Limb (tissue), 2 donors: ENCODE results near the gene GPR25.

Experiments used
- DNase-seq, 2 donors: peaks; one replicate each; pipeline ENCODE4 v3.0.0-alpha.2; 2016; ENCODE audit errors: extremely low spot score in 2 of 2

The GPR25 gene

DNA sequence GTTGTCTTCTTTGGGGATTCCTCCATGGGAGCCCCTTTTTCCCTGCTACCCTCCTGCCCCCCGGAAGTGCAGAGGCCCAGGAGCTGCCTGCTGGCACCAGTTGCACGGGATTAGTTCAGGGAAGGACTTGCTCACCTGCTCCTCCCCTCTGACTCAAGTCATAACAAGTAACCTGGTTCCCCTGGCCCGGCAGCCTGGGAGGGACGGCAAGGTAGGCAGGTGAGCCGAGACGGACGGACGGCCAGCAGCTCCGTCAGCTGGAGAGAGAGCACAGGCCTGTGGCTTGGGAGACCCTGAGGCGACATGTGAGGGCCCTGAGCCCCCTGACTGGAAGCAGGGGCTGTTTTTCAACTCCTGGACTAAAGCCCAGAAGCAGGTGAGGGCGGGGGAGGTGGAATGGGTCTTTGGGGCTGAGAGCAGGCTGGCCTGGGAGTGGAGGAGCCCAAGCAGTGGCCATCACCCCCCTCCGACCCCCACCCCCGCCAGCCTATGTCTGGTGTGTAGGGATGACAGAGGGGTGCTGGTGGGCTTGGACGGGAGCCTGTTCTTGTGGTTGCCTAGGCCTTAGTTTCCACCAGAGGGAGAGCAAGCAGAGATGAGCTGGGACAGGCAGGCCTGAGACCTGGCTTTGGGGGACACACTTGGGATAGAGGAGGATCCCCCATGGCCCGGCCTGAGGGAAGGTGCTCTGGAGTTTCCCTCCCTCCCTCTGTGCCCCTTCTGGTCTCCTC is 22.1 kb downstream of the GPR25 start, which contains the start of gene INAVA:
INAVA (plus strand) TSS at position 189 of the 731 bp plus-strand sequence. CDS start 3,501 bp downstream, outside the sequence.
- no peak for DNase-seq

DNA sequence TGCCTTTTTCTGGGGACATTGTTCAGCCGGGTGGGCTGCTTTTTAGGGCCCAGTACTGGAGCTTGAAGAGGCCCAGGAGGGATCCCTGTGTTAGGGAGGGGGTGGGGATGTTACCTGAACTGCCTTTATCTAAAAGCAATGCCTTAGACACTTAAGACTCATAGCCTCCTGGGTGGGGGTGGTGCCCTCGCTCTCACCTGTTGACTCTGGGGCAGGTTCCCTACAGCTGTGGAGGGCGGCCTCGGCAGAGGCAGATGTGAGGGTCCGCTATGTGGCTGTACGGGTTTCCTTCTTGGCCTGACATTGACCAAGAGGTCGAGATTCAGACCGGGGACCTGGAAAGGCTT is 22.6 kb downstream of the GPR25 start:
- DNase-seq, result no peak

- DNase-seq, result no peak
Observed at GRCh38 chr1:200895801-200896530, 23.2 kb downstream of the GPR25 start.

DNA sequence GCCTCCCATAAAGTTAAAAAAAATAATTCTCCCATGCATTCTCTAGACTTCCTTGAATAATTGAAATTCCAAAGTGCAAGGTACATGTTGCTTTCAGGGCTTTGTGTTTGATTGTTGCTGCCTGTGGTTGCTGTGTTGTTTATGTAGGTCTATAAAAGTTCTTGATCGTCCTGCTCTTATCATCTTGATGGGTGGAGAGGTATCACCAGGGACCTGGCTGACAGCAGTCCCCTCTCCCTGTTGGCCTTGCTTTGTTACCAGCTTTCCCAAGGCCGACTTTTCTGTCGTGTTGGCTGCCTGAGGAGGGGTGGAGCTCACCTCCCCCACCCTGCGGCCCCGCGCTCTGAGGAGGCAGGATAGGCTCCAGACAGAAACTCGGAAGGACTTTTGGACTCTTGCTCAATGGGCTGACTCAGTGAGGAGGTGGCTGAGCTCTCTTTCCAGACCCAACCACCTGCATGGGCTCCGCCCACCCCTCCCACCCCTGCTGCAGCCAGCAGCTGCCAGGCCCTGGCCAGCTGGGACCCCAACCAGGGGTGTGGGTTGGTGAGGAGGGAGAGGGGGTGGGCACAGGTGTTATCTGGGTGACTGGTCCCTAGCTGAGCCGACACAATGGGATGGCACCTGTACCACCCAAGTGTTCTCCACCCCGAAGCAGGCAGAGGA is 23.9 kb downstream of the GPR25 start:
- DNase-seq, result no peak

DNA sequence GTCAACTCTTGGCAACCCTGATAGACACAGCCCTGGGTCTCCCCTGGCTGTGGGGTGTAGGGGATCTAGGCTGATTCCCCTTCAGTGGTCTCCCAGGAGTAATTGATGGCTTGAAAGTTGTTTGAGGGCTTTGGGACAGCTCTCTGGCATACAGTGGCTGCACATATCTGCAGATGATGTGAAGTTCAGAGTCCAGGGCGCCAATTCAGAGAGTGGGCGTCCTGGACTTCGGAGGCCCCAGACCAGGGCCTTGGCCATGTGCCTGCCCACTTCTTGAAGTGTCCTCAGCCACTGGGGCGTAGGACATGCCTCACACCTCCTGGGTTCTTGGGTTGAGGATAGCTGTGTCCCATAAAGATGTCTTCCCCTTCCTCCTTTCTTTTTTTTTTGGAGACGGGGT is 24.5 kb downstream of the GPR25 start:
- no peak for DNase-seq

DNA sequence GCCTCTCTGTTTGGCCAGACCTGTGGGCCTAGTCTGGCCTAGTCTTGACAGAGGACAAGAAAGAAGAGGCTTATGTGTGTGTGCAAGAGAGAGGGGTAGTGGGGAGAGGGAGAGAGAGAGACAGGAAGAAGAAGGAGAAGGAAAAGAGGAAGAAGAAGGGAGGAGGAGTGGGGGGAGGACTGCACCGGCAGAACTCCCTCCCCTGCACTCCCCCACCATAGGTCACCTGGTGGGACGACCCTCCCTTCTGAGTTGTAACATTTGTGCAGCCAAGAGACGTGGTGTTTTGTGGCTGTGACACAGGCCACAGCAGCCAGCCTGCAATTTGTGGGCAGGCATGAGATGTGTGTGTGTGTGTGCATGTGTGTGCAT is 26.2 kb downstream of the GPR25 start:
- no peak for DNase-seq

DNA sequence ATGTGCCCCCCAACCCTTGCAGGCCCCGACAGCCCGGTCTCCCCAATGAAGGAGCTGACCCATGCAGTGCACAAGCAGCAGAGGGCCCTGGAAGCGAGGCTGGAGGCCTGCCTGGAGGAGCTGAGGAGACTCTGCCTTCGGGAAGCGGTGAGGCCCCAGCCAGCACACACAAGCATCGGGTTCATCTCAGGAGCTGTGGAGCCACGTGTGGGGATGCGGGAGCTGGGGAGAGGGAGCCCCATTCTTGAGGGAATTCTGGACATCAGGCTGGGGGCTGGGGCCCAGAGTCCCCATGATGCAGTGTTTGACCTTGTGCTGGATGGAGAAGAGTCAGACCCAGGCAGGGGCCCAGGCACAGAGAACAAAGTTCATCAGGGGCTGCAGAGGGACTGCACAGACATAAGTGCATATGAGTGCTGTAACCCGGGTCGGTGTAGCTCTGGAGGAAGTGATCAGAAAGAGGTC is 26.7 kb downstream of the GPR25 start:
- no peak for DNase-seq

GRCh38 chr1:200899954-200900867 is 27.4 kb downstream of the GPR25 start:
- no peak for DNase-seq

DNA sequence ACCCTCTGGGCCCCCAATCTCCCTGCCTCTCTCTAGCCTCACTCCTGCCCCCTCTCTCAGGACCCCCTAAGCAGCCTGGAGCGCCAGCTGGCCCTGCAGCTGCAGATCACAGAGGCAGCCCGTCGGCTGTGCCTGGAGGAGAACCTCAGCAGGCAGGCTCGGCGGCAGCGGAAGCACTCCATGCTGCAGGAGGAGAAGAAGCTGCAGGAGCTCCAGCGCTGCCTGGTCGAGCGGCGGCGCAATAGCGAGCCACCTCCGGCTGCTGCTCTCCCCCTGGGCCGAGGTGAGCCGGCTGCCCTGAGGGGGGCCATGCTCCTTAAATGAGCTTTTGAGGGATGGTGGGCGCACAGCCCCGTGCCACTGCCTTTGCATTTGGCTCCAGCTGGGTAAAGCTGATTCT is 28.1 kb downstream of the GPR25 start:
- DNase-seq, result no peak

- DNase-seq, result no peak
Observed at GRCh38 chr1:200901350-200901749, 28.6 kb downstream of the GPR25 start.

- no peak for DNase-seq
Observed at GRCh38 chr1:200901796-200902444, 29.1 kb downstream of the GPR25 start.

- DNase-seq, result no peak
Observed at GRCh38 chr1:200903793-200904192, 31.0 kb downstream of the GPR25 start.

DNA sequence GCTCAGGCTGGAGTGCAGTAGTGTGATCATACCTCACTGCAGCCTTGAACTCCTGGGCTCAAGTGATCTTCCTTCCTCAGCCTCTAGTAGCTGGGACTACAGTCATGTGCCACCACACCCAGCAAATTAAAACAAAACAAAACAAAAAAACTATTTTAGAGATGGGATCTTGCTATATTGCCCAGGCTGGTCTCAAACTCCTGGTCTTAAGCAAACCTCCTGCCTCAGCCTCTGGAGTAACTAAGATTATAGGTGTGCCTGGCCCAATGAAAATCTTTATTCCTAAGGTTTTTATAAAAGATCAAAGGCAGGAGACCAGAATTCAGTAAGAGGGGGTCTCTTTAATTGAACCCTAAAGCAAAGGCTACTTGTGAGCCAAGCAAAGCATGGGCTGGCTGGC is 32.0 kb downstream of the GPR25 start:
- no peak for DNase-seq

DNA sequence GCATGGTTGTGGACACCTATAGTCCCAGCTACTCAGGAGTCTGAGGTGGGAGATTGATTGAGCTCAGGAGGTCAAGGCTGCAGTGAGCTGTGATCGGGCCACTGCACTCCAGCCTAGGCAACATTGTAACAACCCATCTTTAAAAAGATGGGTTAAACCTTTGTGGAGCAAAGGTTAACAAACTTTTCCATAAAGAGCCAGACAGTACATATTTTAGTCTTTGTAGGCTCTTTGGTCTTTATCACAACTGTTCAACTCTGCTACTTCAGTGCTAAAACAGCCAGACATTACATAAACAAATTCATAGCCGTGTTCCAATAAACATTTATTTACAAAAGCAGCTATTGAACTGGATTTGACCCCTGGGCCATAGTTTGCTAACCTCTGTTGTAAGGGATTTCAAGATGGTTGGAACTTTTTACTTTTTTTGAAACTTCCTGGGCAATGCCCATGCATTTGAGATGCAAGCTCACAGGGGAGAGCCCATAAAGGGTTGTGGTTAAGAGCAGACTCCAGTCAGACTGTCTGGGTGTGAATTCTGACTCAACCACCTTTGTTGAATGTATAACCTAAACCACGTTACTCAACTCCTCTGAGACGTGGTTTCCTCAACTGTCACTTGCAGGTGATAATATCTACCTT is 32.8 kb downstream of the GPR25 start:
- no peak for DNase-seq

- no peak for DNase-seq
Observed at GRCh38 chr1:200906491-200906890, 33.7 kb downstream of the GPR25 start.

DNA sequence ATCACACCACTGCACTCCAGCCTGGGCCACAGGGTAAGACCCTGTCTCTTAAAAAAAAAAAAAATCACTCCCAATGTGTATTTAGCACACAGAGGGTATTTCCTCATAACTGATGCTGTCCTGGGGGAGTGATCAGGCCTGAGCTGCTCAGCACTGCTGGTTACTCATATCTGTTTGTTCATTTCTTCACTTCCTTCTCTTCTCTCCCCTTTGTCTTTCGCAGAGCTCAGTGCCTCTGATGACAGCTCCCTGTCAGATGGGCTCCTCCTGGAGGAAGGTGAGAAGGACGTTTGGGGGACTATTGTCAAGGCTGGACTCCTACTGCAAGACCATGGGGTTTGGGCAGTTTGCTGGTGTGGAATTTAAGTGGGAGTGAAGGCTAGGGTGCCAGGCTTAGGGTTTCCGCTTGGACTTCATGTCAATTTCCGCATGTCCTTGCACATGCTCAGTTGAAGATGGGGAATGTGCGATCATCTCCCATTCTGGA is 34.9 kb downstream of the GPR25 start:
- no peak for DNase-seq

- DNase-seq, result no peak
Observed at GRCh38 chr1:200908191-200908868, 35.5 kb downstream of the GPR25 start.

GRCh38 chr1:200909071-200909470 is 36.3 kb downstream of the GPR25 start:
- DNase-seq, result no peak

- DNase-seq, result no peak
Observed at GRCh38 chr1:200909757-200910239, 37.0 kb downstream of the GPR25 start.
